Measurements from ENCODE around the gene RPL26. TPM values are rescaled to one million over a fixed set of nuclear protein-coding genes. Genes with fewer than 3 reads are reported as not detected.
A peak's percentile ranks its signal among the peaks of the same experiment; 100 is the strongest.
"Not testable (repeated sequence)": the region's sequence is repeated elsewhere in the genome, so short reads cannot be mapped to it uniquely, and the experiment has no call there.

RPL26 gene
- total RNA-seq, 2 donors from 2014 or later = 1,223 to 1,367 TPM

DNA sequence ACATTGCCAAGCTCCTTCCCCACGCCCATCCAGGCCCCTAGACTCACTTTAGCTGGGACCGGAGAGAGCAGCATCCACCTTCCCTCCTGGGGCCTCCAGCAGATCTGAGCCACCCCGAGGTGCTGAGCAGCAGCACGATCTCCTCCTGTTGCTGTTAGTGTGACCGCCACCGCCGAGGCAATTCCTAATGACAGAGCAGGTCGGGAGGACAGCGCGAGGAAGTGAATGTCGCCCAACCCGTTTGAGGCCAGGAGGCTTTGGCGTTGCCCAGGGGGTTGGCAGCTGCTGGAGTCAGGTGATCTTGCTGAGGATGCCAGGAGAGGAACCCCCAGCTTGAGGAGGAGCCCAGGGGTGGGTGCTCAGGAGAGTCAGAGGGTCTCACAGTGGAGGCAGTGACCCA, 14.6 kb upstream of the RPL26 start, which contains the start of gene RNF222:
RNF222 (minus strand) TSS at position 192 of the 400 bp plus-strand sequence. CDS start 4,366 bp downstream, outside the sequence.
- Histone ChIP-seq H3K4me1 (no peaks in the 10 kb centered on the region), H3K27ac (no peak within 1 kb of the TSS), H3K27me3 (no peaks in the 10 kb centered on the region), H3K9ac (ENCODE audit: low read depth in 2 of 2, low read length in 2 of 2) (no peak within 1 kb of the TSS), H3K4me3 (no peak within 1 kb of the TSS), H3K9me3 (no peaks in the 10 kb centered on the region), H3K36me3 (no peaks in the 10 kb centered on the region)
- TF ChIP-seq, protein P1, sequence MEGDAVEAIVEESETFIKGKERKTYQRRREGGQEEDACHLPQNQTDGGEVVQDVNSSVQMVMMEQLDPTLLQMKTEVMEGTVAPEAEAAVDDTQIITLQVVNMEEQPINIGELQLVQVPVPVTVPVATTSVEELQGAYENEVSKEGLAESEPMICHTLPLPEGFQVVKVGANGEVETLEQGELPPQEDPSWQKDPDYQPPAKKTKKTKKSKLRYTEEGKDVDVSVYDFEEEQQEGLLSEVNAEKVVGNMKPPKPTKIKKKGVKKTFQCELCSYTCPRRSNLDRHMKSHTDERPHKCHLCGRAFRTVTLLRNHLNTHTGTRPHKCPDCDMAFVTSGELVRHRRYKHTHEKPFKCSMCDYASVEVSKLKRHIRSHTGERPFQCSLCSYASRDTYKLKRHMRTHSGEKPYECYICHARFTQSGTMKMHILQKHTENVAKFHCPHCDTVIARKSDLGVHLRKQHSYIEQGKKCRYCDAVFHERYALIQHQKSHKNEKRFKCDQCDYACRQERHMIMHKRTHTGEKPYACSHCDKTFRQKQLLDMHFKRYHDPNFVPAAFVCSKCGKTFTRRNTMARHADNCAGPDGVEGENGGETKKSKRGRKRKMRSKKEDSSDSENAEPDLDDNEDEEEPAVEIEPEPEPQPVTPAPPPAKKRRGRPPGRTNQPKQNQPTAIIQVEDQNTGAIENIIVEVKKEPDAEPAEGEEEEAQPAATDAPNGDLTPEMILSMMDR (IDR thresholded peaks at IDR 0.05) = no peak
- no peak for DNase-seq
- intact Hi-C loops (cut with DNase I) = no loop called here

DNA sequence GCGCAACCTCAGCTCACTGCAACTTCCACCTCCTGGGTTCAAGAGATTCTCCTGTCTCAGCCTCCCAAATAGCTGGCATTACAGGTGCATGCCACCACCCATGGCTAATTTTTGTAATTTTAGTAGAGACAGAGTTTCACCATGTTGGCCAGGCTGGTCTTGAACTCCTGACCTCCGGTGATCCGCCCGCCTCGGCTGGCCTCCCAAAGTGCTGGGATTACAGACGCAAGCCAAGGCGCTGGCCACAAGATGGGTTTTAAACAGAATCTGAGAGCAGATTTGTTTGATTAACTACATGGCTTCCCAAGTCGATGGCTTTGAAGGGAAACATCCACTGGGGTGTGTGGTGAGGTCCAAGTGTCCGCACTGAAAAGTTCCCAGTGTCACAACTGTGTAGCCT, 11.5 kb upstream of the RPL26 start:
- H3K27me3 ChIP-seq; DNase-seq; H3K9ac ChIP-seq (ENCODE audit: low read depth in 2 of 2, low read length in 2 of 2); H3K9me3 ChIP-seq; H3K27ac ChIP-seq; H3K4me1 ChIP-seq; intact Hi-C loops (cut with DNase I); H3K36me3 ChIP-seq; H3K4me3 ChIP-seq: not testable (repeated sequence)

DNA sequence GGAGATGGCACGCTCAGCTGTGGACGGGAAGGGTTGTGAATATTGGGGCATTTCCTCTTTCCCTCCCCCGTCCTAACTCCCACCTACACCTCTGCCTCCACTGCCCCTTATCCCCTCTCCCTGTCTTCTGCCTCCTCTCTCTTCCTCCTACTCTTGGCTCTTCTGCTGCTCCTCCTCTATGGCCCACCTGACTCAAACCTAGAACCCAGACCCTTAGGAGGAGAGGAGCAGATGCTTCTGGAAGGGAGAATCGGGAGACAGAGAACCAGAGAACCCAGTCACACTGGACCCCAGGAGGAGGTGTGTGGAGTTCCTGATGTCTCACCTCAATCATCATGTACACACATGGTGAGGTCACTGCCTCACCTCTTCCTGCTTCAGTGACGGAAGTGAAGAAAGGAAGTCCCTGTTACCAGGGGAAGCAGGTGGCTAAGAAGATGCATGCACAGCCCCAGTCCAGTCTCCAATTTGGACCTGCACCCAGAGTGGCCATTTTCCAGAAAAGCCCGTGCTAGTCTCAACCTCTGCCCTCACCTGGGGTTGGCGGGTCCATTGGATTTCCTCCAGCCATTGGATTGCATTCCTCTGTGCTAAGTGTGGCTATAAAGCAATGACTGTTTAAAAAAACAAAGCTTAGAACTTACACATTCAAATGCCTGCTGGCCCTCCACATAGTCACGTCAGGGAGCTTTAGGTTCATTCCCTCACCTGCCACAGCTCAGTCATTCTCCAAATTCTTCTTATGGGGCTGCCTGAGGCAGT, 10.7 kb upstream of the RPL26 start:
- TF ChIP-seq, protein P1 (IDR thresholded peaks at IDR 0.05) = no peak
- no peak overlapping the region for H3K27ac ChIP-seq
- intact Hi-C loops (cut with DNase I) = no loop called here
- no peak overlapping the region for H3K4me3 ChIP-seq
- peak; percentile 41 for DNase-seq
- H3K9me3 ChIP-seq = no peaks in the 10 kb centered on the region
- no peaks in the 10 kb centered on the region for H3K36me3 ChIP-seq
- H3K4me1 ChIP-seq = no peaks in the 10 kb centered on the region
- no peak overlapping the region for H3K9ac ChIP-seq (ENCODE audit: low read depth in 2 of 2, low read length in 2 of 2)
- no peaks in the 10 kb centered on the region for H3K27me3 ChIP-seq

DNA sequence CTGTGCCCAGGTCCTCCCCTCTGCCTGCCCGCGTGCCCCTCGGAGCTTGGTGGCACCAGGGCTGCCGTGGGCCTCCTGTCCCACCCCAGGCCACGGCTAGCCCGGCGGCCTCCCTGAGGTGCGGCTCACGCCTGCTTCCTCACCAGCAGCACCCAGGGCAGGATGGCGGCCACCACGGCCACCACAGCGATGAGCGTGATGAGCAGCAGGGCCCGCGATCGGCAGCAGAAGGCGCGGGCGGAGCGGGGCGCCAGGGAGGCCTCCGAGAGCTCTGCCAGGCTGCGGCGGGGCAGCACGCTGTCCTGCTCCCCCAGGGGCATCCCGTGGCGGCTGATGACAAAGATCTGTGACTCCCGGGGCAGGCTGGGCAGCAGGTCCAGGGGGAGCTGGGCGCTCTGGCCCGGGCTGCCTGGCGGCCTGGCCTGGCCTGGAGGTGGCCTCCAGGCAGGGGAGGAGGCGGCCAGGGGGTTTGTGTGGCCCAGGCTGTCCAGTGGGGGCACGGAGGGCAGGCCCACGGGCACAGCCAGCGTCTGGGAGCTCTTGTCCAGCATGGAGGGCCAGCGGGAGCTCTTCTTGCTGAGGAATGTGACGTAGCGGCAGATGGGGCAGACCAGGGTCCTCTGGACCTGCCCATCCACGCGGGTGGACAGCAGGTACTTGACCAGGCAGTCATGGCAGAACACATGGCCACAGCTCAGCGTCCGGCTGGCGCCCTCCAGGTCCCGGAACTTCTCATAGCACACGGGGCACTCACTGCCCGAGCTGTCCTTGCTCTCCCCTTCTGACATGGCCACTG, 9.9 kb upstream of the RPL26 start:
- no peak for DNase-seq
- no peaks in the 10 kb centered on the region for H3K4me1 ChIP-seq
- no peaks in the 10 kb centered on the region for H3K27me3 ChIP-seq
- H3K36me3 ChIP-seq = no peaks in the 10 kb centered on the region
- H3K27ac ChIP-seq = no peak overlapping the region
- H3K9me3 ChIP-seq = no peaks in the 10 kb centered on the region
- intact Hi-C loops (cut with DNase I) = no loop called here
- TF ChIP-seq, protein P1 (IDR thresholded peaks at IDR 0.05) = no peak
- H3K9ac ChIP-seq (ENCODE audit: low read depth in 2 of 2, low read length in 2 of 2) = no peak overlapping the region
- no peak overlapping the region for H3K4me3 ChIP-seq

DNA sequence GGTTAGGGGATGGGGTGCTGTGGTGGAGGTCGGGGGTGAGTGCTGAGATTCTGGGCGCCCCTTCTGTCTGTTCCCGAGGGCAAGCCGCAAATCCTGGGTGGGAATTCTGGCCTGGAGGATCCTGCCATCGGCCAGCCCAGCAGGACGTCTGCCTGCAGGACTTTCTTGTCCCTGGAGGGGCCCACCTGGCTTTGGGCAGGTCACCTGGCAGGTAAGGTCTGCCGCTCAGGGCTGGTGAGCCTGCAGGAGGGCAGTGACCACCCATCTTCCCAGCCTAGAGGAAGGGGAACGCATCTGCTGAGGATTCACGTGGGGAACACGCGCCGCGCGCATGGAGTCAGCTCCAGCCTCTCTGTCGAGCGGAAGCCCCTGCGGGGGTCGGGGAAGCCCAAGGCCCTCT, 9.3 kb upstream of the RPL26 start:
- Histone ChIP-seq H3K27me3 (no peaks in the 10 kb centered on the region), H3K9ac (ENCODE audit: low read depth in 2 of 2, low read length in 2 of 2) (no peak overlapping the region), H3K36me3 (no peaks in the 10 kb centered on the region), H3K27ac (no peak overlapping the region), H3K4me1 (no peaks in the 10 kb centered on the region), H3K9me3 (no peaks in the 10 kb centered on the region), H3K4me3 (no peak overlapping the region)
- no peak for DNase-seq
- intact Hi-C loops (cut with DNase I) = no loop called here
- TF ChIP-seq, protein P1 (IDR thresholded peaks at IDR 0.05) = no peak

DNA sequence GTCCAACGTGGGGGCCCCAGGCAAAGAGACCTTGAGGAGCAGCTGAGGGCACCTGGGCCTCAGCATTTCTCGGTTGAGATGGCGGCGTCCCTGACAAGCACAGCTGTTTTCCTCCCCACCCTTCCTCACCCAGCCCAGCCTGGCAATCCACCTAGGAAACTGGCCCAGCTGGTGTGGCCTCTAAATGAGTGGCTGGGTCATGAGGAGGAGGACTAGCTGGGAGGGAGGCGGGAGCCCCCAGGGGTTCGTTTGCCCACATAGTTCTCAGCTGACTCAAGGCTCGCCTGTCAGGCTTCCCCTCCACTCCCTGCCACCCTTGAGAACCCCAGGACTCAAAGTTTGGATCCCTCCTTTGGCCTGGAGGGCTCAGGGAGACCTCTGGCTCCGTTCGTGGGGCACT, 8.7 kb upstream of the RPL26 start:
- H3K4me1 ChIP-seq = no peaks in the 10 kb centered on the region
- H3K4me3 ChIP-seq = no peak overlapping the region
- H3K27me3 ChIP-seq = no peaks in the 10 kb centered on the region
- no peak overlapping the region for H3K9ac ChIP-seq (ENCODE audit: low read depth in 2 of 2, low read length in 2 of 2)
- no peak for DNase-seq
- TF ChIP-seq, protein P1 (IDR thresholded peaks at IDR 0.05) = no peak
- no peak overlapping the region for H3K27ac ChIP-seq
- intact Hi-C loops (cut with DNase I) = no loop called here
- H3K36me3 ChIP-seq = no peaks in the 10 kb centered on the region
- no peaks in the 10 kb centered on the region for H3K9me3 ChIP-seq
